SU-DHL-6 (cell line): Measurements from ENCODE around the gene TRIM54.

Experiments
- EZH2phosphoT487 ChIP-seq: fragments of 200-600 bp; sonication (generic), shearing (Covaris generic); conservative IDR thresholded peaks from 2 replicates; pipeline ENCODE4 v1.6.1; 2018; ENCODE audit warnings: mild to moderate bottlenecking, antibody characterized with exemption, low read length, moderate library complexity, mixed read lengths
- TF ChIP-seq, protein P1 (sequence below): fragments of 200-600 bp; sonication (generic); IDR thresholded peaks from one replicate; pipeline ENCODE4 v1.5.1; 2017; ENCODE audit warnings: antibody characterized with exemption, mild to moderate bottlenecking, low read length, moderate library complexity; ENCODE audit not compliant: insufficient read depth, poor library complexity, severe bottlenecking

DNA sequence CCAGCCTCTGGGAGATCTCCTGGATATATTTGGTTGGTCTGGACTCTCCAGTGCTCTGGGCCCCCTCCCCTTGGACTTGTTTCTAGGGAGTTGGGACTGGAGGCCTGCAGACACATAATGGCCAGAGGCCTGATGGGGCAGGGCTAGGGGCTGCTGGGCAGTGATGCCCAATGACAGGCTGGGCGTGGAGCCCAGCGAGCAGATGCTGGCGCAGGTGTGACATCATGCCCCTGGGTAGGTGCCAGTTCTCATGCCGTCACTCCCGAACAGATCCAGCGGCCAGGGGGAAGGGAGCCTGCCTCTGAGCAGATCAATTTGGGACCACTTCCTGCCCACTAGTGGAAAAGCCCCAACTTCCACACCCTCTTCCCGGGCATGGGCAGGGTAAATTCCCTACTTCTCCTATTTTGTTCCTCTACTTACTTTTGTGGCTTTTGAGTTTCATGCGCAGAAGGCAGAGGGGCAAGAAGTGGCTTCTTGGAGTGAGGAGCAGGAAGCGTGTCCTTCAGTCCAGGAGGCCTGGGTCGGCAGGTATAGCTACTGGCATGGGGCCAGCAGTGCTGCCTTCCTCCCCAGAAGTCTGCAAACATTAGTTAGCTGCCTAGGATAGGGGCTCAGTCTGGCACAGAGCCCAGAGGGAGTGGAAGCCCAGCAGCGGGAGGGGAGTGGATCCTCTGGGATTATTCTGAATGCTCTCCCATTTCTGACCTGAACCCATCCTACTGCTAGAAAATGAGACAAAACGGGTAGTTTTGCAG lies 34.6 kb downstream of the TRIM54 start:
- TF ChIP-seq, protein P1, sequence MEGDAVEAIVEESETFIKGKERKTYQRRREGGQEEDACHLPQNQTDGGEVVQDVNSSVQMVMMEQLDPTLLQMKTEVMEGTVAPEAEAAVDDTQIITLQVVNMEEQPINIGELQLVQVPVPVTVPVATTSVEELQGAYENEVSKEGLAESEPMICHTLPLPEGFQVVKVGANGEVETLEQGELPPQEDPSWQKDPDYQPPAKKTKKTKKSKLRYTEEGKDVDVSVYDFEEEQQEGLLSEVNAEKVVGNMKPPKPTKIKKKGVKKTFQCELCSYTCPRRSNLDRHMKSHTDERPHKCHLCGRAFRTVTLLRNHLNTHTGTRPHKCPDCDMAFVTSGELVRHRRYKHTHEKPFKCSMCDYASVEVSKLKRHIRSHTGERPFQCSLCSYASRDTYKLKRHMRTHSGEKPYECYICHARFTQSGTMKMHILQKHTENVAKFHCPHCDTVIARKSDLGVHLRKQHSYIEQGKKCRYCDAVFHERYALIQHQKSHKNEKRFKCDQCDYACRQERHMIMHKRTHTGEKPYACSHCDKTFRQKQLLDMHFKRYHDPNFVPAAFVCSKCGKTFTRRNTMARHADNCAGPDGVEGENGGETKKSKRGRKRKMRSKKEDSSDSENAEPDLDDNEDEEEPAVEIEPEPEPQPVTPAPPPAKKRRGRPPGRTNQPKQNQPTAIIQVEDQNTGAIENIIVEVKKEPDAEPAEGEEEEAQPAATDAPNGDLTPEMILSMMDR: no peak
- TF ChIP-seq EZH2phosphoT487: no peak
